Naive thymus-derived CD4-positive, alpha-beta T cell (primary cell): Measurements from ENCODE around the gene MYH11. TPM values are rescaled to one million over a fixed set of nuclear protein-coding genes. Genes with fewer than 3 reads are reported as not detected.
"Not testable (repeated sequence)": the region's sequence is repeated elsewhere in the genome, so short reads cannot be mapped to it uniquely, and the experiment has no call there.

ENCODE experiments used
- ATAC-seq: fragments of 150-1000 bp; cut with Tn5 transposase; 2 replicates; pipeline ENCODE4 v1.10.0; 2021; ENCODE audit warnings: mild to moderate bottlenecking, moderate library complexity
- CTCF ChIA-PET: fragments of 350-600 bp; sonication (Branson Sonifier 250); formaldehyde crosslinking; loops from one replicate; lab custom pipeline; 2021; ENCODE audit warnings: antibody characterized with exemption; lab: Charles Lee
- POLR2A ChIA-PET: fragments of 350-600 bp; sonication (Branson Sonifier 250); formaldehyde crosslinking; loops from one replicate; lab custom pipeline; 2021; ENCODE audit warnings: antibody characterized with exemption, inconsistent platforms; lab: Charles Lee
- DNase-seq, 9 donors: peaks; one replicate each; pipeline versions ENCODE4 v3.0.0 to v3.0.0-alpha.2; 2020 to 2022; ENCODE audit warnings: mixed read lengths in 1 of 9
- H3K27ac ChIP-seq: one replicate; pipeline ENCODE4 v1.7.0; 2013; ENCODE audit warnings: mild to moderate bottlenecking, low read depth, low read length, moderate library complexity
- H3K27me3 ChIP-seq, 2 donors: one replicate each; pipeline ENCODE4 v1.7.0; 2013; ENCODE audit warnings: low read length in 2 of 2, mild to moderate bottlenecking in 2 of 2, moderate library complexity in 2 of 2; ENCODE audit not compliant: control insufficient read depth in 2 of 2, insufficient read depth in 2 of 2
- H3K36me3 ChIP-seq, 3 experiments: 1 replicate in 2 of 3; 2 replicates in 1 of 3; pipeline ENCODE4 v1.7.0; 2013; ENCODE audit warnings: low read length in 3 of 3, mild to moderate bottlenecking in 3 of 3, moderate library complexity in 1 of 3; ENCODE audit not compliant: insufficient read depth in 3 of 3, control insufficient read depth in 2 of 3
- H3K4me1 ChIP-seq, 2 donors: one replicate each; pipeline ENCODE4 v1.7.0; 2013; ENCODE audit warnings: low read length in 2 of 2, mild to moderate bottlenecking in 2 of 2, moderate library complexity in 1 of 2; ENCODE audit not compliant: control insufficient read depth in 2 of 2, insufficient read depth in 2 of 2
- H3K4me3 ChIP-seq: 2 replicates; pipeline ENCODE4 v1.7.0; 2013; ENCODE audit warnings: mild to moderate bottlenecking, low read length
- H3K9me3 ChIP-seq, 3 experiments: 1 replicate in 2 of 3; 2 replicates in 1 of 3; pipeline ENCODE4 v1.7.0; 2013; ENCODE audit warnings: low read length in 3 of 3; ENCODE audit not compliant: control insufficient read depth in 2 of 3
- H3K27ac Mint-ChIP-seq, 9 donors: one replicate each; pipeline ENCODE4 v1.8.0; 2020 to 2022; ENCODE audit warnings: mixed read lengths in 9 of 9, mild to moderate bottlenecking in 8 of 9, moderate library complexity in 5 of 9, inconsistent platforms in 2 of 9
- H3K27me3 Mint-ChIP-seq, 5 donors: one replicate each; pipeline ENCODE4 v1.8.0; 2021 to 2022; ENCODE audit warnings: mixed read lengths in 5 of 5, mild to moderate bottlenecking in 1 of 5
- H3K36me3 Mint-ChIP-seq, 5 donors: one replicate each; pipeline ENCODE4 v1.8.0; 2020 to 2022; ENCODE audit warnings: mixed read lengths in 5 of 5, mild to moderate bottlenecking in 3 of 5, inconsistent platforms in 1 of 5
- H3K4me1 Mint-ChIP-seq, 7 donors: one replicate each; pipeline ENCODE4 v1.8.0; 2020 to 2022; ENCODE audit warnings: mixed read lengths in 7 of 7, mild to moderate bottlenecking in 3 of 7, inconsistent platforms in 1 of 7
- H3K4me3 Mint-ChIP-seq, 10 donors: one replicate each; pipeline ENCODE4 v1.8.0; 2020 to 2022; ENCODE audit warnings: mild to moderate bottlenecking in 10 of 10, mixed read lengths in 10 of 10, moderate library complexity in 6 of 10, inconsistent platforms in 2 of 10
- H3K9me3 Mint-ChIP-seq, 11 donors: one replicate each; pipeline ENCODE4 v1.8.0; 2020 to 2022; ENCODE audit warnings: mixed read lengths in 11 of 11, mild to moderate bottlenecking in 4 of 11, inconsistent platforms in 1 of 11, moderate library complexity in 1 of 11
- intact Hi-C, 2 donors: fragments of 100-400 bp; cut with micrococcal nuclease; formaldehyde crosslinking; loops; one replicate each; pipeline ENCODE4 v1.15.1; 2023
- polyA plus RNA-seq, 2 donors: library from polyadenylated mRNA; unstranded; fragments of 300-500 nt; fragmentation: Illumina TruSeq; gene quantifications; one replicate each; pipeline ENCODE4 v1.2.3, GENCODE V29; 2021
- total RNA-seq, 6 experiments: library from RNA in 5 of 6; stranded (reverse) in 5 of 6; gene quantifications; 1 replicate in 5 of 6; 2 replicates in 1 of 6; pipeline ENCODE4 v1.2.3 and lab custom pipeline; 2021 to 2026

MYH11 gene
- total and polyA plus RNA-seq, 7 experiments from 2014 or later, result 0.05 to 2.2 (median 0.39) TPM; not detected in 4

DNA sequence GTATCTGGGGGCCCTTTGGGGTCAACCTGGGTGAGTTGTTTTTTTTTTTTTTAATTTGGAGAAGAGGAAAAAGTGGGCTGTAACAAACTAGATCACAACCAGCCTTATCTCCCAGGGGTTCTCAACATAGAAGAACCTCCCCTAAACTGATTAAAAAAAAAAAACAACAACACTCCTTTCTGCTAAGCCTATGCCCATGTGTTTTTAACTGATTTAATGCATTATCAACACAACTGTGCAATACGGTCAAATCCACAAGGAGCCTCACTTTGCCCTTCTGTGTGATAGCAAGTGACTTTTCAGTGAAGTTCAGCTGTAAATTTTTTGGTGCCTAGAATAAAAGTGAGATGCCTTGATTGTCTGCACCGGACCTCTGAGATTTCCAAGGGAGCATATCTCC lies 646 bp downstream of the MYH11 start:
- peaks cover 6 to 12% (median 8%) of the 10 kb centered on the region in 7 donors for H3K4me1 Mint-ChIP-seq

DNA sequence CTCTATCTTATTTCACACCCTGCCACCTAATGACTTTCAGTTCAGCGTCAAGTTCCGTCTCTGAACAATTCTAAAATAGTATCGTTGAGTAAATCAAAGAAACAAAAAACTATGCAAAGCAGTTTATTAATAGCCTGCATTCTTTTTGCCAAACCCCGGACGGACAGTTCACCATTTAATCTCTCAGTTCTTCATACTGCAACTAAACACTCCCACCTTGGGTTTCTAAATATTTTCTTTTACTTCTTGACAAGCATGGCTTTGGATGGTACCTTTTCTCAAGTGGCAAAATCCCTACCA lies 1.2 kb downstream of the MYH11 start:
- intact Hi-C loops, result no loop called here
- ChIA-PET POLR2A (no interaction called here), CTCF (no interaction called here)
- no peaks in the 10 kb centered on the region for H3K9me3 ChIP-seq
- H3K36me3 Mint-ChIP-seq, result peaks cover 0 to 4% (median 3%) of the 10 kb centered on the region in 5 donors
- no peaks in the 10 kb centered on the region for H3K36me3 ChIP-seq
- peaks cover 6 to 12% (median 8%) of the 10 kb centered on the region in 7 donors for H3K4me1 Mint-ChIP-seq
- H3K4me1 ChIP-seq, result no peaks in the 10 kb centered on the region
- H3K27me3 Mint-ChIP-seq, result peaks cover 26 to 44% (median 31%) of the 10 kb centered on the region in 5 donors
- DNase-seq (no peak), ATAC-seq (no peak)
- no peaks in the 10 kb centered on the region for H3K9me3 Mint-ChIP-seq
- H3K27ac Mint-ChIP-seq, result no peak overlapping the region
- H3K4me3 ChIP-seq, result no peak overlapping the region
- no peak overlapping the region for H3K27ac ChIP-seq
- peak overlapping the region in 2 of 10 donors; percentile 16 to 23 for H3K4me3 Mint-ChIP-seq
- H3K27me3 ChIP-seq, result peaks cover 0 to 12% of the 10 kb centered on the region in 2 donors

More for the DNA sequence above, 646 bp downstream of the MYH11 start:
- no peak overlapping the region for H3K27ac ChIP-seq
- peaks cover 0 to 12% of the 10 kb centered on the region in 2 donors for H3K27me3 ChIP-seq
- H3K9me3 ChIP-seq, result no peaks in the 10 kb centered on the region
- ATAC-seq, result no peak
- Mint-ChIP-seq H3K36me3 (peaks cover 0 to 4% (median 3%) of the 10 kb centered on the region in 5 donors), H3K27me3 (peaks cover 26 to 48% (median 31%) of the 10 kb centered on the region in 5 donors), H3K27ac (no peak overlapping the region), H3K9me3 (no peaks in the 10 kb centered on the region), H3K4me3 (peak overlapping the region in 1 of 10 donors; percentile 23)
- DNase-seq, result no peak
- no peak overlapping the region for H3K4me3 ChIP-seq
- POLR2A ChIA-PET, result no interaction called here
- CTCF ChIA-PET, result no interaction called here
- no peaks in the 10 kb centered on the region for H3K36me3 ChIP-seq
- intact Hi-C loops, result no loop called here
- no peaks in the 10 kb centered on the region for H3K4me1 ChIP-seq

DNA sequence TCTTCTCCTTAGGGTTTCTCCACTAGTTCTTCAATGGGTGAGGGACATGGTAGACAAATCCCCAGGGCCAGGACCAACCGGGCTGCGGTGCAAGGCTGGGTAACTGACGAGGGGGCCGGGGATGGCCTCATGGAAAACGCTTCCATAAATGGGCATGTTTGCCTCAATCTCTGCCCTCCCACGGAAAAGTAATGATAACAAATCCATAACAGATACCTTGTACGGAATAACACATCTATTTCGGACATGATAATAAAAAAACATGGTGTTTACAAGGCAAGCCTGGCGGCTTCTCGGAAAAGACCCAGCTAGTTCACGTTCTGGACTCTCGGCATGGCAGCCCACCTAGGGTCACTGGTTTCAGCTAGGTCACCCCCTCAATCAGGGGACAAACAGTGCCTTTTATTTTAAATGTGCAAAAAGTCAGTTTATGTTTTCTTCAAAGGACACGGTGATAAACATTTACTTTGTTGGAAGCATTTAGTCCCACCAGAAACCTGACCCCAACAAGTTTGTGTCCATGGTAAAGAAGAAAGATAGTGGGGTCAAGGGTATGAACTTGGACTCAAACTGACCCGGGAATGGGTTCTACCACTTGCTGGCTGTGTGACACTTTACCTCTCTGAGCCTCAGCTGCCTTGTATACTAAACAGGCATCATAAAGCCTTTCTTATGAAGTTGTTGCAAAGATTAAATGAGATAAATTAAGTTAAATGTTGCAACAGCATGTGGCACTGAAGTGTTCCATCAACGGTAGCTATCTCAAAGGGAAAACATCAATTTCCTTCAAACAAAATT lies 1.7 kb downstream of the MYH11 start:
- CTCF ChIA-PET, result interaction anchor here (0.6 kb wide), 1 partner anchor 125 kb away, joined by 8 read pairs; no protein-coding TSS in a partner anchor

DNA sequence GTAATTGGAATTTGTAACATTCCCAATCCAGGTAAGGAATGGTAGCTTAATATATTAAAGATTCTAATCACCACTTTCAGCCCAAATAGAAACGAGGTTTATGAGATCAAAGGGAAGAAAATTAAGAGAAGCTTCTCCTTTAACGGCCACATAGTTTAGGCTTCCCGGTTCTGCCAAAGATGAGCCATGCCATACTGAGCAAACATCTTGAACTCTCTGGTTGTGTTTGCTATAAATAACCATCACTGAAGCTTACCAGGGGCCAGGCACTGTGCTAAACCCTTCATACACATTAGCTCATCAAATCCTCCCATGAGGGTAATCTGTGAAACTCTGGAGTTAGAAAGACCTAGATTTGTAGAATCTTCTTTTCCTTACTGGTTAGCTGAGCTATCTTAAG lies 2.8 kb downstream of the MYH11 start:
- POLR2A ChIA-PET, result no interaction called here
- Histone ChIP-seq H3K27ac (no peak overlapping the region), H3K9me3 (no peaks in the 10 kb centered on the region), H3K36me3 (no peaks in the 10 kb centered on the region), H3K27me3 (peaks cover 0 to 12% of the 10 kb centered on the region in 2 donors), H3K4me3 (no peak overlapping the region), H3K4me1 (no peaks in the 10 kb centered on the region)
- Mint-ChIP-seq H3K27ac (no peak overlapping the region), H3K9me3 (no peaks in the 10 kb centered on the region), H3K27me3 (peaks cover 26 to 40% (median 28%) of the 10 kb centered on the region in 5 donors), H3K4me1 (peaks cover 6 to 12% (median 8%) of the 10 kb centered on the region in 7 donors), H3K36me3 (peaks cover 0 to 4% (median 3%) of the 10 kb centered on the region in 5 donors), H3K4me3 (no peak overlapping the region)
- CTCF ChIA-PET, result no interaction called here
- DNase-seq (no peak), ATAC-seq (no peak)
- intact Hi-C loops, result no loop called here

More for the DNA sequence above, 1.7 kb downstream of the MYH11 start:
- POLR2A ChIA-PET, result no interaction called here
- Mint-ChIP-seq H3K4me3 (no peak overlapping the region), H3K27me3 (peaks cover 26 to 44% (median 31%) of the 10 kb centered on the region in 5 donors), H3K4me1 (peaks cover 6 to 12% (median 8%) of the 10 kb centered on the region in 7 donors), H3K27ac (no peak overlapping the region), H3K36me3 (peaks cover 0 to 4% (median 3%) of the 10 kb centered on the region in 5 donors), H3K9me3 (no peaks in the 10 kb centered on the region)
- H3K4me1 ChIP-seq, result no peaks in the 10 kb centered on the region
- H3K4me3 ChIP-seq, result no peak overlapping the region
- no peaks in the 10 kb centered on the region for H3K9me3 ChIP-seq
- peaks cover 0 to 12% of the 10 kb centered on the region in 2 donors for H3K27me3 ChIP-seq
- ATAC-seq (no peak), DNase-seq (no peak)
- intact Hi-C loops, result no loop called here
- no peaks in the 10 kb centered on the region for H3K36me3 ChIP-seq
- H3K27ac ChIP-seq, result no peak overlapping the region

DNA sequence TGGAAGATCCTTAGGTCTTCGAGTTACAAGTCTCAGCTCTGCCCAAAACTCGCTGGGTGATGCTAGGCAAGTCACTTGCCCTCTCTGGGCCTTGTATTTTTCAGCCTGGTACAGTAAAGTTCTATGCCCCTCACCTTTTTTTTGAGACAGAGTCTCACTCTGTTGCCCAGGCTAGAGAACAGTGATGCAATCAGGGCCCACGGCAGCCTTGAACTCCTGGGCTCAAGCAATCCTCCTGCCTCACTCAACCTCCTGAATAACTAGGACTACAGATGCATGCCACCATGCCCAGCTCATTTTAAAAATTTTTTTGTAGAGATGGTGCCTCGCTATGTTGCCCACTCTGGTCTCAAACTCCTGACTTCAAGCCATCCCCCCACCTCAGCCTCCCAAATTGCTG lies 3.8 kb downstream of the MYH11 start:
- Mint-ChIP-seq H3K4me3 (no peak overlapping the region), H3K27me3 (peaks cover 22 to 38% (median 27%) of the 10 kb centered on the region in 5 donors), H3K27ac (no peak overlapping the region), H3K9me3 (no peaks in the 10 kb centered on the region), H3K36me3 (peaks cover 0 to 4% (median 3%) of the 10 kb centered on the region in 5 donors), H3K4me1 (peaks cover 6 to 11% (median 7%) of the 10 kb centered on the region in 7 donors)
- H3K9me3 ChIP-seq, result no peaks in the 10 kb centered on the region
- POLR2A ChIA-PET, result no interaction called here
- H3K27me3 ChIP-seq, result peaks cover 0 to 12% of the 10 kb centered on the region in 2 donors
- intact Hi-C loops, result no loop called here
- H3K4me3 ChIP-seq, result no peak overlapping the region
- no peak overlapping the region for H3K27ac ChIP-seq
- ATAC-seq, result no peak
- H3K4me1 ChIP-seq, result no peaks in the 10 kb centered on the region
- CTCF ChIA-PET, result no interaction called here
- DNase-seq, result no peak
- H3K36me3 ChIP-seq, result no peaks in the 10 kb centered on the region

DNA sequence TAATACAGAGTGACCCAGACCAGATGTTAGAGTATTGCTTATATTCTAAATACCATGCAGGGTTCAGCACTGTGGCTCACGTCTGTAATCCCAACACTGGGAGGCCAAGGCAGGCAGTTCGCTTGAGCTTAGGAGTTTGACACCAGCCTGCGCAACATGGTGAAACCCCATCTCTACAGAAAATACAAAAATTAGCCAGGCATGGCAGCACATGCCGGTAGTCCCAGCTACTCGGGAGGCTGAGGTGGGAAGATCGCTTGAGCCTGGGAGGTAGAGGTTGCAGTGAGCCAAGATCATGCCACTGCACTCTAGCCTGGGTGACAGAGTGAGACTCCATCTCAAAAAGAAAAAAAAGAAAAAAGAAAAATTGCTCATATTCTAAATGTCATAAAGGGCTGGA lies 6.3 kb downstream of the MYH11 start:
- peaks cover 3 to 16% (median 7%) of the 10 kb centered on the region in 5 donors for H3K27me3 Mint-ChIP-seq
- H3K9me3 Mint-ChIP-seq, intact Hi-C loops, H3K9me3 ChIP-seq, H3K27ac ChIP-seq, DNase-seq, H3K4me3 Mint-ChIP-seq, POLR2A ChIA-PET, CTCF ChIA-PET, H3K4me3 ChIP-seq, H3K27me3 ChIP-seq, H3K4me1 ChIP-seq, ATAC-seq, H3K36me3 Mint-ChIP-seq, H3K27ac Mint-ChIP-seq, H3K36me3 ChIP-seq, H3K4me1 Mint-ChIP-seq: not testable (repeated sequence)
